ENCODE measurements around the gene CFAP68. TPM values are rescaled to one million over a fixed set of nuclear protein-coding genes. Genes with fewer than 3 reads are reported as not detected.

CFAP68 gene
- total and polyA plus RNA-seq, 2 of the 4 experiments (the other 2 are of a cell fraction), result 10.2 to 17.0 TPM

DNA sequence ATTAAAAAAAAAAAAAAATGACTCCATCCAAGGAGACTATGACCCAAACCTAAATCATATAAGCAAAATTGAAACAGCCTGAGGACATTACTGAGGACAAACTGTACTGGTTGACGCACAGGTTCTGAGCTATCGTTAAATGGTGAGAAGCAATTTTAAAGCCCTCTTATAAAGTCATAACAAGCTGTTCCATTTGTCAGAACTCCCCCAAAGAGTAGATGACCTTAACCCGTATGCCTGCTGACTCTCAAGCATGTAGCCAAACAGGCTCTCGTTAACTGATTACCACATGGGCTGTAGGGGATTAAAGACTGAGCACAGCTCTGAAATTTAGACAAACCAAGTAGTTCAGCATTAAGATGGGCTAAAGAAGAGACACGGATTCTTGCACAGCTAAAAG, 30.0 kb downstream of the CFAP68 start:
- in situ Hi-C loops (cut with MboI; ENCODE audit: low sequenced_read_pairs), result no loop called here
- H3K79me1 ChIP-seq (ENCODE audit: low read depth in 1 of 2, low read length in 2 of 2), result peaks cover 0 to 15% of the 10 kb centered on the region in 2 experiments; a peak in 2 of 4 replicates
- H4K5ac ChIP-seq (ENCODE audit: low read depth, low read length), result no peak overlapping the region
- BruUV-seq (replicated peaks), result no TSS peak
- peaks cover 38% of the 10 kb centered on the region for H3K4me1 ChIP-seq (ENCODE audit: control insufficient read depth, insufficient read depth, low read length)
- H3K36me3 ChIP-seq (ENCODE audit: control insufficient read depth, insufficient read depth, low read length), result no peaks in the 10 kb centered on the region
- H3K4me2 ChIP-seq (ENCODE audit: low read depth, low read length), result no peak overlapping the region
- no peak overlapping the region for H2AFZ ChIP-seq (replicated peaks; ENCODE audit: low read length, poor library complexity)
- H3K9me3 ChIP-seq (ENCODE audit: control insufficient read depth, insufficient read depth, low read length), result no peaks in the 10 kb centered on the region
- no peak overlapping the region for H4K8ac ChIP-seq (ENCODE audit: low read depth in 2 of 2, low read length in 2 of 2)
- no peak overlapping the region for H3K4ac ChIP-seq (ENCODE audit: low read depth, low read length)
- ATAC-seq (ENCODE audit: low read depth), result no peak
- POLR2A ChIA-PET (ENCODE audit: unreplicated experiment), result no interaction called here
- no CpG with 5 or more reads among the region's 5 CpGs for WGBS, 2 experiments (ENCODE audit: extremely low coverage in 2 of 2, insufficient read length in 1 of 2)
- no peak for DNase-seq
- H2BK20ac ChIP-seq (ENCODE audit: low read depth, low read length), result no peak overlapping the region
- no peak overlapping the region for H2BK120ac ChIP-seq (ENCODE audit: low read depth, low read length)
- H4K91ac ChIP-seq (ENCODE audit: insufficient read depth, low read depth, low read length), result no peak overlapping the region
- no peak overlapping the region for H2AK5ac ChIP-seq (ENCODE audit: low read depth, low read length)
- CTCF ChIA-PET, result no interaction called here
- no peak overlapping the region for H3K27ac ChIP-seq (ENCODE audit: insufficient read depth, low read length)
- H4K20me1 ChIP-seq (ENCODE audit: insufficient read depth, low read length), result no peaks in the 10 kb centered on the region
- H3K9ac ChIP-seq (ENCODE audit: low read depth, low read length), result no peak overlapping the region
- no peak overlapping the region for H3K18ac ChIP-seq (ENCODE audit: low read depth, low read length)
- H2AK9ac ChIP-seq (replicated peaks; ENCODE audit: low read depth, low read length, poor library complexity), result no peak overlapping the region
- no peak overlapping the region for H2BK5ac ChIP-seq (ENCODE audit: low read depth, low read length, poor library complexity, severe bottlenecking)
- no peak overlapping the region for H3K23ac ChIP-seq (ENCODE audit: low read depth, low read length)
- intact Hi-C loops (cut with micrococcal nuclease), result no loop called here
- no peak overlapping the region for H3K4me3 ChIP-seq (ENCODE audit: insufficient read depth, low read depth, low read length)
- H3K27me3 ChIP-seq (ENCODE audit: control insufficient read depth, insufficient read depth, low read length), result no peaks in the 10 kb centered on the region
- H3K14ac ChIP-seq (replicated peaks; ENCODE audit: low read depth, low read length), result no peak overlapping the region
- no peak overlapping the region for H2BK15ac ChIP-seq (ENCODE audit: low read depth, low read length)
- dilution Hi-C loops (cut with HindIII; ENCODE audit: low sequenced_read_pairs, unreplicated experiment), result no loop called here
- TF ChIP-seq MXI1 (IDR thresholded peaks at IDR 0.05; ENCODE audit: borderline replicate concordance, low read depth, low read length) (no peak), POLR2A (IDR thresholded peaks at IDR 0.05; ENCODE audit: low read depth, low read length) (no peak), RCOR1 (IDR thresholded peaks at IDR 0.05; ENCODE audit: insufficient replicate concordance, low read length) (no peak), FOS (IDR thresholded peaks at IDR 0.05; ENCODE audit: low read depth, low read length) (no peak), RAD21 (IDR thresholded peaks at IDR 0.05; ENCODE audit: low read length) (no peak), CEBPB (IDR thresholded peaks at IDR 0.05; ENCODE audit: low read depth, low read length) (no peak), MAFK (IDR thresholded peaks at IDR 0.05; ENCODE audit: low read depth, low read length) (no peak), CHD1 (IDR thresholded peaks at IDR 0.05; ENCODE audit: low read depth, low read length) (no peak), BHLHE40 (IDR thresholded peaks at IDR 0.05; ENCODE audit: low read depth, low read length) (no peak), SMC3 (IDR thresholded peaks at IDR 0.05; ENCODE audit: low read depth, low read length) (no peak), NFE2L2 (IDR thresholded peaks at IDR 0.05; ENCODE audit: low read depth, low read length) (no peak), RFX5 (IDR thresholded peaks at IDR 0.05; ENCODE audit: low read depth, low read length) (no peak), MAZ (IDR thresholded peaks at IDR 0.05; ENCODE audit: borderline replicate concordance, low read depth, low read length) (no peak)
- TF ChIP-seq, protein P1, sequence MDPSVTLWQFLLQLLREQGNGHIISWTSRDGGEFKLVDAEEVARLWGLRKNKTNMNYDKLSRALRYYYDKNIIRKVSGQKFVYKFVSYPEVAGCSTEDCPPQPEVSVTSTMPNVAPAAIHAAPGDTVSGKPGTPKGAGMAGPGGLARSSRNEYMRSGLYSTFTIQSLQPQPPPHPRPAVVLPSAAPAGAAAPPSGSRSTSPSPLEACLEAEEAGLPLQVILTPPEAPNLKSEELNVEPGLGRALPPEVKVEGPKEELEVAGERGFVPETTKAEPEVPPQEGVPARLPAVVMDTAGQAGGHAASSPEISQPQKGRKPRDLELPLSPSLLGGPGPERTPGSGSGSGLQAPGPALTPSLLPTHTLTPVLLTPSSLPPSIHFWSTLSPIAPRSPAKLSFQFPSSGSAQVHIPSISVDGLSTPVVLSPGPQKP (IDR thresholded peaks at IDR 0.05; ENCODE audit: borderline replicate concordance, low read depth, low read length), result no peak
- TF ChIP-seq, protein P2, sequence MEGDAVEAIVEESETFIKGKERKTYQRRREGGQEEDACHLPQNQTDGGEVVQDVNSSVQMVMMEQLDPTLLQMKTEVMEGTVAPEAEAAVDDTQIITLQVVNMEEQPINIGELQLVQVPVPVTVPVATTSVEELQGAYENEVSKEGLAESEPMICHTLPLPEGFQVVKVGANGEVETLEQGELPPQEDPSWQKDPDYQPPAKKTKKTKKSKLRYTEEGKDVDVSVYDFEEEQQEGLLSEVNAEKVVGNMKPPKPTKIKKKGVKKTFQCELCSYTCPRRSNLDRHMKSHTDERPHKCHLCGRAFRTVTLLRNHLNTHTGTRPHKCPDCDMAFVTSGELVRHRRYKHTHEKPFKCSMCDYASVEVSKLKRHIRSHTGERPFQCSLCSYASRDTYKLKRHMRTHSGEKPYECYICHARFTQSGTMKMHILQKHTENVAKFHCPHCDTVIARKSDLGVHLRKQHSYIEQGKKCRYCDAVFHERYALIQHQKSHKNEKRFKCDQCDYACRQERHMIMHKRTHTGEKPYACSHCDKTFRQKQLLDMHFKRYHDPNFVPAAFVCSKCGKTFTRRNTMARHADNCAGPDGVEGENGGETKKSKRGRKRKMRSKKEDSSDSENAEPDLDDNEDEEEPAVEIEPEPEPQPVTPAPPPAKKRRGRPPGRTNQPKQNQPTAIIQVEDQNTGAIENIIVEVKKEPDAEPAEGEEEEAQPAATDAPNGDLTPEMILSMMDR (conservative IDR thresholded peaks at IDR 0.05; ENCODE audit: low read depth, low read length), result no peak
- TF ChIP-seq, protein P3, sequence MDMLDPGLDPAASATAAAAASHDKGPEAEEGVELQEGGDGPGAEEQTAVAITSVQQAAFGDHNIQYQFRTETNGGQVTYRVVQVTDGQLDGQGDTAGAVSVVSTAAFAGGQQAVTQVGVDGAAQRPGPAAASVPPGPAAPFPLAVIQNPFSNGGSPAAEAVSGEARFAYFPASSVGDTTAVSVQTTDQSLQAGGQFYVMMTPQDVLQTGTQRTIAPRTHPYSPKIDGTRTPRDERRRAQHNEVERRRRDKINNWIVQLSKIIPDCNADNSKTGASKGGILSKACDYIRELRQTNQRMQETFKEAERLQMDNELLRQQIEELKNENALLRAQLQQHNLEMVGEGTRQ (IDR thresholded peaks at IDR 0.05; ENCODE audit: low read depth, low read length), result no peak
- peaks cover 18% of the 10 kb centered on the region for H3K9me1 ChIP-seq (ENCODE audit: insufficient read depth, low read length)
- no peak overlapping the region for H3K56ac ChIP-seq (ENCODE audit: extremely low read depth, insufficient read depth, low read length)

All from IMR-90 (cell line).